Activated CD4-positive, alpha-beta T cell treated with anti-CD3 and anti-CD28 coated beads, Interleukin-2, amount 50 U/mL, for 4 hours (primary cell): ENCODE measurements around the gene BIRC3.
"Not testable (repeated sequence)": the region's sequence is repeated elsewhere in the genome, so short reads cannot be mapped to it uniquely, and the experiment has no call there.

Experiments used
- DNase-seq, 2 experiments: peaks; one replicate each; pipeline ENCODE4 v3.0.0-alpha.2; 2020

Gene BIRC3

DNA sequence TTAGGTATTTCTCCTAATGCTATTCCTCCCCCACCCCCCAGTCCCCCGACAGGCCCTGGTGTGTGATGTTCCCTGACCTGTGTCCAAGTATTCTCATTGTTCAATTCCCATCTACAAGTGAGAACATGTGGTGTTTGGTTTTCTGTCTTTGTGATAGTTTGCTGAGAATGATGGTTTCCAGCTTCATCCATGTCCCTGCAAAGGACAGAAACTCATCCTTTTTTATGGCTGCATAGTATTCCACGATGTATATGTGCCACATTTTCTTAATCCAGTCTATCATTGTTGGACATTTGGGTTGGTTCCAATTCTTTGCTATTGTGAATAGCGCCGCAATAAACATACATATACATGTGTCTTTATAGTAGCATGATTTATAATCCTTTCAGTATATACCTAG, 20.5 kb upstream of the BIRC3 start:
- DNase-seq, result not testable (repeated sequence)

DNA sequence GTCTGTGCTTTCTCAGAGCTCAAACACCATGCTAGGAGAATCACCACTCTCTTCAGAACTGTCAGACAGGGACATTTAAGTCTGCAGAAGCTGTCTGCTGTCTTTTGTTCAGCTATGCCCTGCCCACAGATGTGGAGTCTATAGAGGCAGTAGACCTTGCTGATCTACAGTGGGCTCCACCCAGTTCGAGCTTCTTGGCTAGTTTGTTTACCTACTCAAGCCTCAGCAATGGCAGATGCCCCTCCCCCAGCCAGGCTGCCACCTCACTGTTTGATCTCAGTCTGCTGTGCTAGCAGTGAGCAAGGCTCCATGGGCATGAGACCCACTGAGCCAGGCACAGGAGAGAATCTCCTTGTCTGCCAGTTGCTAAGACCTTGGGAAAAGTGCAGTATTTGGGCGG, 16.4 kb upstream of the BIRC3 start:
- peak; percentile 40 to 56 for DNase-seq

DNA sequence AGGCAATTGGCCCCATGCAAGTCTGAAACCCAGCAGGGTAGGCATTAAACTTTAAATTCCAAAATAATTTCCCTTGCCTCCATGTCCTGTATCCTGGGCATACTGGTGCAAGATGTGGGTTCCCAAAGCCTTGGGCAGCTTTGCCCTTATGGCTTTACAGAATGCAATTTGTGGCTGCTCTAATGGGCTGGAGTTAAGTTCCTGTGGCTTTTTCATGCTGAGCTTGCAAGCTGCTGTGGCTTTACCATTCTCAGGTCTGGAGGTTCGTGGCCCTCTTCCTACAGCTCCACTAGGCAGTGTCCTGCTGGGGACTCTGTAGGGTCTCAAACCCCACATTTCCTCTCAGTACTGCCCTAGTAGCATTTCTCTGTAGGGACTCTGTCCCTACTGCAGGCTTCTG, 15.0 kb upstream of the BIRC3 start:
- no peak for DNase-seq

DNA sequence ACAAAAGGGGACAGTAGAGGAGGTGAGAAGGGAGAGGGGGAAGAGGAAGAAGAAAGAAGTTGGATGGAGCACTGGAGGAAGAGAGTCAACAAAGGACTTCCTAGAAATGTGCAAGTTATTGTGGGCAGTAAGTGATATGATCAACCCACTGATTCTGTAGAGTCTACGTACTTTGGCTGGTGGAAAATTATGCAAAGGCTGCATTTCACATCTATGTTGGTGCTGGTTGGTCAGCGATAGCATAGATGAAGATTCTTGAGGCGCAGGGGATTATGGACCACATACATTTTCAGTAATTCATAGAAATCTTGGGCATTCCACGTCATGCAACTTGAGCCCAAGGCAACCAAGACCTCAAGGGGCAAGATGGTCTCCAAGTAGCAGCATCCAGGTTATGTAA, 12.6 kb upstream of the BIRC3 start:
- no peak for DNase-seq

DNA sequence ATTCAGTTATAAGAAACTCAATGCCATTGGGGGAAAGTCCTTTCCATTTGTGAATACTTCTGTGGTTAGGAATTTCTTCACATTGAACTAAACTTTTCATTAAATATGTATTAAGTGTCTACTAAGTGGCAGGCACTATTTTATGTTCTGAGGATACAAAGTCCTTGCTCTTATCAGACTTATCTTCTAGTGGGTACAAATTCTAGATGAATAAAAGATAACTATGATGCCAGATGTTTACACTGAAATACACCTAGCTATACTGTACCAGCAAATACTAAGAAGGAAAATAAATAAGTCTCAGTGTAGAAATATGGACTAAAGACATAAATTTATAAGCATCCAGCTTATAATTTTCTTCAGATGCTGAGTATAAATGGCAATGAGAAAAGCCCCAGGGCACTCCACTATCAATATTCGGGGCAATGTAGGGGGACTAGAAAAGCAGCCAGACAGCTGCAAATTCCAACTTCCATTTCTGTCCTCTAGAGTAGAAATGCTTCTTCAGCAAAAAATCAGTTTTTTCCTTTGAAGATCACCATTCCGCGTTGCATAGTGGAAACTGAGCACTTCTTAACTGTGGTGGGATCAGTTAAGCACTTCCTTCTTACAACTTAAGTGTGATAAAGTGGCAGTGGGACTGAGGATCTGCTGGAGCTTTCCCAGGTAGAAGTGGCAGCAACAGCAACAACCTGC, 11.8 kb upstream of the BIRC3 start:
- DNase-seq, result no peak

DNA sequence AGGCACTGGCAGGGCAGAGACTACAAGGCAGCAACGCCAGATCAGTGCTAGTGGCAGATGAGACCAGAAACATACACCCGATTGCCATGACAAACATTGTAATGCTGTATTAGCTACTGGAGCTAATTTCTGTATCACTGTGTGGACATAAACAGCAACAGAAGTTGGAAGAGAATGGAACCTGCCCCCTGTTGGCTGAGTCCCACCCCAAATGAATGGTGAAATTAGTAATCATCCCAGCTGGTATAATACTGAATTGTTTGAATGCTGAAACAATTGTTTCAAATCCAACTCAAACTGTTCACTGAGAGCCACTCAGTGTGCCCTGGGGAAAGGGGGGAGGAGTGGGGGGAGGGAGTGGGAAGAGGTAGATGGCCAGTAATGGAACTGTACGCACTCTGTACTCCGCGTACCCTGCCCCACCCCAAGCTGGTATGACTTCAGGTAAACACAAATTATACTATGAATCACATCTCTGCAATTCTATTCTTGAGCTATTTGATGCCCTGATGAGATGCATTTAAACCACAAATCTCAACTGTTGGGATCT, 11.2 kb upstream of the BIRC3 start:
- no peak for DNase-seq

DNA sequence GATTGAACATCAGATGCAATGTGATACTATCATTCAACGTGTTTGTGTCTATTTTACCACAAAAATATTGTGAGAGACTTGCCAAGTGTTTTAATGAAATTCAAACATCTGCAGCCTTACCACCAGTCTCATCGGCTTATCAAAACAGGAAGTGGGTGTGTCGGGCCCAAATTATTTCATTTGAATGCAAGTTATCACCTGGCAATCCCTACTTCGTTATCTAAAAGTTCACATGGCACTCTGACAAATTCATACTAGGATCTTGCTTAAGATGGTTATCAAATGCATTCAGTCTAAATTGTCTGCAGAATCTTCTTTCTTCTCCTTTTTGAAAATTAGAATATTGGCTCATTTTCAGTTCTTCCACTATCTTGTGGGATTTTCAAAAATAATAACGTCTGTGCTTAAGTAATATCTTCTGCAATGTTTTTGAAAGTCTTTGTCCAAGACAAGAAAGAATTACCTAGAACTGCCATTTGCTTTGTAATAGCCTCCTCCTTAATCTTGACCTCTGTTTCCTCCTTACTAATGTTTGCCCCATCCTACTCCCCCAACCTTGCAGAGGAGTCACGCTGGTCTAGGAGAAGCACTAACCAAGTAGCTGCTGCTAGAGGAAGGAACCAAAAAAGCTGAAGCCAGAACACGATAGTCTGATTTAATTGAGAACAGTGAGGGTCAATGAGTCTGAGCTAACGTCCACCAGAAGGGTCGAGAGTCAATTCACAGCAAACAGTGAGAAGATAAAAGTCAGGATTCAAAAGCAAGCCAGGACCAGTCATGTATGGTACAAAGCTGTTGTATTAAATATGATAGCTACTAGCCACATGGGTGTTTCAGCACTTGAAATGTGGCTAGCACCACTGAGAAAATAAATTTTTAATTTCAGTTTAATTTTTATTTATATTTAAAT, 10.2 kb upstream of the BIRC3 start:
- DNase-seq, result no peak

DNA sequence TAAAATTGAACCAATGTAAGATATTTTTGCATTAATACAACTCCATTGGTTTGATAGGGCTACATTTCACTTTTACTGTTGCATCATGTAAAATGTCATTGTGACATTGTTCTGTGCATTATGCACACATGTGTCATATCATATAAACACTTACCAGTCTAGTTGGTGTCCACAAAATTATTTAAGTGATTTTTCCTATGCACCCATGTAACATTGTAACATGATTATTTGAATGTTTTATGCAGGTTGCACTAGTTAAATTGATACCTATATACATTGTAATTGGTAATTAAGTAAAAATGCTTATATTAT, 9.6 kb upstream of the BIRC3 start:
- no peak for DNase-seq

DNA sequence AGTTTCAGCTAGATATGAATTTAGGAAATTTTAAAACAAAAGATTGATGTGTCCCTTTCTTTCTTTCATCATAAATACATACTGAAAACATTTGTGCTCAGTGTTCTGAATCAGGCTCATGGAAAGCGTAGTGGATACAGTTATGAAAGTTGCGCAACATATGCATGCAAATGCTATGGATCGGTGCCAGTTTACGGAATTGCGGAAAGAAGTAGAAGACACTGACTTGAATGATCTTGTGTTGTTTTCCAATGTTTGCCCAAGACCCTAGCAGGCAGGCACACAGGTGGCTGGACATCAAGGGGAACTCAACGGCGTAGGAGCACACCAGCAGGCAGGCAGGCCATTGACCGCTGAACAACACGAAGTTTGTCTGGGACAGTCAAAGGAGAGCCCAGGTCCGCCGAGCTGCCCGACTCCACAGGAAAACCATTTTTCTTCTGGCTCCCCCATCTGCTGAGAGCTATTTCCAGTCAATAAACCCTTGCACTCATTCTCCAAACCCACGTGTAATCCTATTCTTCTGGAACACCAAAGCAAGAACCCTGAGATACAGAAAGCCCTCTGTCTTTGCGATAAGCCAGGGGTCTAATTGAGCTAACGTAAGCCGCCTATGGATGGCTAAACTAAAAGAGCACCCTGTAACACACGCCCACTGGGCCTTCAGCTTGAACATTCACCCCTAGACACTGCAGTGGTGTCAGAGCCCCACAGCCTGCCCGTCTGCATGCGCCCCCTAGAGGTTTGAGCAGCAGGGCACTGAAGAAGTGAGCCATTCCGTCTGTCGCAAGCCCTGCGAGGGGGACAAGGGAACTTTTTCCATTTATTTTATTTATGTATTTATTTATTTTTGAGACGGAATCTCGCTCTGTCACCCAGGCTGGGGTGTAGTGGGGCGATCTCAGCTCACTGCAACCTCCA, 7.4 kb upstream of the BIRC3 start:
- DNase-seq, result no peak

DNA sequence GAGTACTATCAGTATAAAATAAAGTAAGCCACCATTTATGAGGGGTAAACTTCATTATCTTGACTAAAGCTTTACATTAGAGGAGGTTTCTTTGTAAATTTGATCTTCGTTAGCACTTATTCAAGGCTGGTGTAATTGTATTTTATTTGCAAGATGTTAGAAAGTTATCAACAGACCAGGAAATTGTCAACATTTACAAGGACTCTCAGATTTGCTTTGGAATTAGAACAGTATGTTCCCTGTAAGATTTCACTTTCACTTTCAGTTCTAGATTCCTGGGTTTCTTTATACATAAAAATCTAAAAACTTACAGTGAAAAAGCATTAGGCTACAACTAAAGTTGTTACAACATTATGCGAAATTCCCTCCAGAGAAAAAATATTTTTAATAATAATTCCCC, 4.6 kb upstream of the BIRC3 start:
- no peak for DNase-seq

DNA sequence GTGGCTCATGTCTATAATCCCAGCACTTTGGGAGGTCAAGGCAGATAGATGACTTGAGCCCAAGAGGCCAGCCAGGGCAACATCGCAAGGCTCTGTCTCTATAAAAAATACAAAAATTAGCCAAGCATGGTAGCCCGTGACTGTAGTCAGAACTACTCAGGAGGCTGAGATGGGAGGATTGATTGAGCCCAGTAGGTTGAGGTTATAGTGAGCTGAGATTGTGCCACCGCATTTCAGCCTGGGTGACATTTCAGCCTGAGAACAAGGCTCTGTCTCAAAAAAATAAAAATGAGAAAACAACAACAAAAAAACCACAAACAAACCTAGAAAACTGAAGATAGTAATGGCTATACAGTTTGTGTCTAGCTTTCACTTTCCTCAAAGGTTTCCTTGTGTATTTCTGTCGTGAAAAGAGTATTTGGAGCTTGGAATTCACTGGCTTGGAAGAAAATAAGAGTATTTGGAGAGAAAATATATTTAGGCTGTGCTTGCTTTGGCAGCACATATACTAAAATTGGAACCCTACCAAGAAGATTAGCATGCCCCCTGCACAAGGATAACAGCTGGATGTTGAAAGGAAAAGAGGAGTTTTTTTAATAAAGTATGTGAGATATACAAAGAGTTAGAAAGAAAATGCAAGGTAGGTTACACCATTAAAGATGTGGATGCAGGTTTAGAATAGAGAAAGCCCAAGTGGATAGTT, 3.9 kb upstream of the BIRC3 start:
- DNase-seq, result no peak

DNA sequence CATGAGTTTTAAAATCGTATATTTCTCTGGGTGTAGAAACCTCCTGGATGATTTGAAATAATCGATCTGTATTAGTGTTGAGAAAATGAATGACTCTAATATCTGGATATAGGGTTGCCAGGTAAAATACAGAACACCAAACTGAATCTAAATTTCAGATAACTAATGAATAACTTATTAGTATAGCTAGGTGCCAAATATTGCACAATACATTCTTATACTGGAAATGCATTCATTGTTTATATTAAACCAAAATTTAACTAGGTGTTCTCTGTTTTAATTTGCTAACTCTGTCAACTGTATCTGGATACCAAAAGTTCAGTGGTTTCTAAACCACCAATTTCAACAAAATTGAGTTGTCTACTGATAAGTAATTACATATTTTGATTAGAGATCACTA, 2.5 kb upstream of the BIRC3 start:
- DNase-seq, result no peak

DNA sequence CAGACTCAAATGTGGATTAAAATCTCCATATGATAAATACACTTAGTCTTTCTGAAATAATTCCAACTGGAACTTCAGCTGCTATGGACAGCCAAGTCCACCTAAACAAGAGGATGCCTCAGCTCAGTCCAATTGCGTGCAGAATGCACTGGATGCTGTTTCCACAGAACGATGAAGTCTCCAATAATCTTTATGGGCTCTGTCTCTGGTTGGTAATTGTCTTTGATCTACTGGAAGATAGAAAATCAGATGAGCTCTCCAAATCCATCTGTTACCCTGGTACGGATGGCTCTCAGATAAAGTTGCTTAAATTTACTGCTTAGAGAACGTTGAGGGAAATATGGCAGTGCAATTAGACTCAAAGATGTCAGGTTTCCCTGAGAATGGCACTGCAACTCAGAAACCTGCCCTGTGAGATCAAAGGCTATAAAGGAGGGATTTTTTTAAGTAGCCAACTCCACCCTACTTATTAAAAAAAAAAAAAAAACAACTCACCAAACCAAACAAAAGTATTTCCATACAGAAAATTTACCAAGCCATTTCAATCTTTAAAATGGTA, 859 bp upstream of the BIRC3 start:
- no peak for DNase-seq

DNA sequence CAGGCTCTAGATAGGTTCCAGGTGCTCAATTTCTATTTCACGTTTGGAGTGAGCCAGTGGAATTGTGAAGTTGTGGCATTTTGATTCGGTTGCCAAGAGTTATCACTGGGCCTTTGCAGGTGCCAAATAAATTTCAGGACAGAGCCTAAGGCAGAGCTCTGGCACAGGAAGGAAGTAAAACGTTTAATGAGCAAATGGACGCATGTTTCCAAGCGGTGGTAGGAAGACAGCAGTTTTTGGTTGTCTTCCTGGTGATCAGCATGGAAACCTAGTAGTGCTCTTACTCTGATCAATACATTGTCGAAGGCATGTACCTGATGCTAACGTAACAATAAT, 452 bp downstream of the BIRC3 start:
- DNase-seq, result no peak

DNA sequence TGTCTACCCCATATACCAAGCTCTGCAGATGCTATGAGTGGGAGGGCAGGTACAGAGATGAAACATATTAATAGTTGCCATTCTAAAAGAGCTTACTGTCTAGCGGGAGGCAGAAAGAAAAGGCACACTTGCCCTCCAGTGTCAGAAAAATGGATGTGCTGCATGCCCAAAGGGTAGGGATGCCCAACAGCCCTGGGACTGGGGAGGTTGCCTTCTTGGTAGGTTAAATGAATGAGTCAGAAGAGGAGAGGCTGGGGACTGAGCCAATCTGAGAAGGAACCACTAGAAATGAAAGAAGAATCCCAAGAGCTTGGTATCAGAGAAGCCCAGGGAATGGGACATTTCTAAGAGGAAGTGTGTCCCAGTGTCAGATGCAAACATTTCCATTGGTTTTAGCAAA, 1.2 kb downstream of the BIRC3 start:
- peak; percentile 52 to 63 for DNase-seq

DNA sequence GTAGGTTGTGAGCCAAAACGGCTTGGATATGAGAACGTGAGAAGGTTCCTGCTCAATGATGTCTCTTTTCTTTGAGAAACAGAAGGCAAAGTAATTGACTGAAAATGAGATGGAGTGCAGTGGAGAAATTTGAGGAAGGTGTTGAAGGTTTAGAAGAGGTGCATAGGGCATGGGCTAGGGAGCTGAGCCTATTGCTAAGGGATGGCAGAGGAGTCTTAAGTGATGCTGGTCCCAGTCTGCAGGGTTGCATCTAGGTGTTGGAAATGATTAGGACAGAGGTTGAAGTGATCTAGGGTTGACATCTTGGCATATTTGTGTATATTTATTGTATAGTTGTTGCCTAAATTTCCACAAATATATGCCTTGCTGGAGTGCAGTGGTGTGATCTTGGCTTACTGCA, 2.3 kb downstream of the BIRC3 start:
- DNase-seq, result no peak

DNA sequence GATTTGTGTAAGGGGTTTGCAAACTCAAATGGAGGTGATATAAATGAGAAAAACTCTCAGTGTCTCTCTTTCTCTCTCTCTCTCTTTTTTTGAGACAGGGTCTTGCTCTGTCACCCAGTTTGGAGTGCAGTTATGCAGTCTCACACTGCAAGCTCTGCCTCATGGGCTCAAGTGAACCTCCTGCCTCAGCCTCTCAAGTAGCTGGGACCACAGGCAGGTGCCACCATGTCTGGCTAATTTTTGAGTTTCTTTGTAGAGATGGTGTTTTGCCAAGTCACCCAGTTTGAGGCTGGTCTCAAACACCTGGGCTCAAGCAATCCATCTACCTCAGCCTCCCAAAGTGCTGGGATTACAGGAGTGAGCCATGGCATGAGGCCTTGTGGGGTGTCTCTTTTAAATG, 2.9 kb downstream of the BIRC3 start:
- DNase-seq, result no peak

DNA sequence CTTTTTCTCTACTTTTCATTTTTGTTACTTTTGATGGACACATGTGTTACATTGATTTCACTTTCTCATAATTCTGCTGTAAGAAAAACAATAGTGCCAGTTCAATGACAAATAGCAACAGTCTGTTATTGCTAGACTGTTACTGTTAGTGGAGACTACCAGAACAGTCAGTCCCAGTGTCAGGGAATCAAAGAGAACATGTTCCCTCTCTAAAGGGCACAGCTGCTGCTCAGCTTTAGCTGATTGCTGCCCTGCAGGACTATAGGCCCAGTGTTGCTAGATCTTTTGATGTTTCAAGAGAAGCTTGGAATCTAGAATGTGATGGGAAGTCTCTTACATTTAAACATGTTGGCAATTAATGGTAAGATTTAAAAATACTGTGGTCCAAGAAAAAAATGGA, 3.4 kb downstream of the BIRC3 start:
- no peak for DNase-seq

DNA sequence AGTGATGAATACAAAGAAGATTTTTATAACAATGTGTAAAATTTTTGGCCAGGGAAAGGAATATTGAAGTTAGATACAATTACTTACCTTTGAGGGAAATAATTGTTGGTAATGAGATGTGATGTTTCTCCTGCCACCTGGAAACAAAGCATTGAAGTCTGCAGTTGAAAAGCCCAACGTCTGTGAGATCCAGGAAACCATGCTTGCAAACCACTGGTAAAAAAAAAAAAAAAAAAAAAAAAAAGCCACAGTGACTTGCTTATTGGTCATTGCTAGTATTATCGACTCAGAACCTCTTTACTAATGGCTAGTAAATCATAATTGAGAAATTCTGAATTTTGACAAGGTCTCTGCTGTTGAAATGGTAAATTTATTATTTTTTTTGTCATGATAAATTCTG, 5.3 kb downstream of the BIRC3 start:
- no peak for DNase-seq

DNA sequence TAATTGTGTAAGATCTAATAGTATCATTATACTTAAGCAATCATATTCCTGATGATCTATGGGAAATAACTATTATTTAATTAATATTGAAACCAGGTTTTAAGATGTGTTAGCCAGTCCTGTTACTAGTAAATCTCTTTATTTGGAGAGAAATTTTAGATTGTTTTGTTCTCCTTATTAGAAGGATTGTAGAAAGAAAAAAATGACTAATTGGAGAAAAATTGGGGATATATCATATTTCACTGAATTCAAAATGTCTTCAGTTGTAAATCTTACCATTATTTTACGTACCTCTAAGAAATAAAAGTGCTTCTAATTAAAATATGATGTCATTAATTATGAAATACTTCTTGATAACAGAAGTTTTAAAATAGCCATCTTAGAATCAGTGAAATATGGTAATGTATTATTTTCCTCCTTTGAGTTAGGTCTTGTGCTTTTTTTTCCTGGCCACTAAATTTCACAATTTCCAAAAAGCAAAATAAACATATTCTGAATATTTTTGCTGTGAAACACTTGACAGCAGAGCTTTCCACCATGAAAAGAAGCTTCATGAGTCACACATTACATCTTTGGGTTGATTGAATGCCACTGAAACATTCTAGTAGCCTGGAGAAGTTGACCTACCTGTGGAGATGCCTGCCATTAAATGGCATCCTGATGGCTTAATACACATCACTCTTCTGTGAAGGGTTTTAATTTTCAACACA, 6.4 kb downstream of the BIRC3 start:
- no peak for DNase-seq

DNA sequence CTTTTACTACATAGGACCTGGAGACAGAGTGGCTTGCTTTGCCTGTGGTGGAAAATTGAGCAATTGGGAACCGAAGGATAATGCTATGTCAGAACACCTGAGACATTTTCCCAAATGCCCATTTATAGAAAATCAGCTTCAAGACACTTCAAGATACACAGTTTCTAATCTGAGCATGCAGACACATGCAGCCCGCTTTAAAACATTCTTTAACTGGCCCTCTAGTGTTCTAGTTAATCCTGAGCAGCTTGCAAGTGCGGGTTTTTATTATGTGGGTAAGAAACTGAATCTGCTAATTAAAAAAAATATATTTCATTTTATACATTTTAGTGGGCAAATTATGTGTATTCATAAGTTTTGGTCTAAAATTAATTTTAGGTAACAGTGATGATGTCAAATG, 7.8 kb downstream of the BIRC3 start:
- DNase-seq, result no peak

DNA sequence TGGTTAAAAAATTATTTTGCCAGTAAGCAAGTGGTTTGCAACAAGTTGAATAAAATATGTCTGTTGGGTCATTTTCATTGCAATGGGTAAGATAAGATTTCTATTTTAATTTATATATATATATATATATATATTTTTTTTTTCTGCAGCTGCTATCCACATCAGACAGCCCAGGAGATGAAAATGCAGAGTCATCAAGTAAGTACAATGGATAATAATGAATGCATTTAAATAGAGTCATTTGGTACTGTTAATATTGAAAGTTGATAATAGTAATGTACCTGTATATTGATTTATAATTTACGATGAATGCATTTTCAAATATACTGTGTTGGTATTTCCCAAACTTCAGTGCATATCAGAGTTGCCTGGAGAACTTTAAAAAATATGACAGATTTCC, 11.5 kb downstream of the BIRC3 start:
- no peak for DNase-seq
